Measurements from ENCODE around the gene GARNL3.

GRCh38 chr9:127216210-127216887 is 48.2 kb upstream of the GARNL3 start:
- TF ChIP-seq EZH2 (IDR thresholded peaks at IDR 0.05; ENCODE audit: insufficient read depth, low read length) (no peak), CTCF (IDR thresholded peaks at IDR 0.05; ENCODE audit: insufficient read depth, low read depth, low read length) (no peak)

Measured in astrocyte (in vitro differentiated cells and primary cell).